NOMO-1 (cell line): ENCODE results near the gene HSD17B4.
"Not testable (repeated sequence)": the region's sequence is repeated elsewhere in the genome, so short reads cannot be mapped to it uniquely, and the experiment has no call there.

Source experiments
- DNase-seq, 2 experiments: peaks; one replicate each; lab custom pipeline; 2025; ENCODE audit not compliant: unreplicated experiment in 2 of 2; lab: John Stamatoyannopoulos, UW

HSD17B4 gene

GRCh38 chr5:119473241-119473640 lies 20.9 kb downstream of the HSD17B4 start:
- DNase-seq, result no peak

GRCh38 chr5:119476341-119476740 lies 24.0 kb downstream of the HSD17B4 start:
- no peak for DNase-seq

GRCh38 chr5:119478781-119479180 lies 26.5 kb downstream of the HSD17B4 start:
- no peak for DNase-seq

- DNase-seq, result not testable (repeated sequence)
These were observed 28.3 kb downstream of the HSD17B4 start for GRCh38 chr5:119480629-119481028.

- no peak for DNase-seq
These were observed 30.9 kb downstream of the HSD17B4 start for GRCh38 chr5:119483155-119483554.

- DNase-seq, result no peak
These were observed 32.6 kb downstream of the HSD17B4 start for GRCh38 chr5:119484884-119485283.

- no peak for DNase-seq
These were observed 49.4 kb downstream of the HSD17B4 start for GRCh38 chr5:119501671-119502179.

- DNase-seq, result not testable (repeated sequence)
These were observed 51.6 kb downstream of the HSD17B4 start for GRCh38 chr5:119503939-119504338.

GRCh38 chr5:119512277-119512676 lies 60.0 kb downstream of the HSD17B4 start:
- DNase-seq, result no peak

- DNase-seq, result no peak
These were observed 62.9 kb downstream of the HSD17B4 start for GRCh38 chr5:119515192-119515591.

GRCh38 chr5:119517115-119517514 lies 64.8 kb downstream of the HSD17B4 start:
- not testable (repeated sequence) for DNase-seq

- no peak for DNase-seq
These were observed 68.9 kb downstream of the HSD17B4 start for GRCh38 chr5:119521232-119521631.

- no peak for DNase-seq
These were observed 70.5 kb downstream of the HSD17B4 start for GRCh38 chr5:119522841-119523240.

- no peak for DNase-seq
These were observed 72.2 kb downstream of the HSD17B4 start for GRCh38 chr5:119524485-119524884.

- DNase-seq, result no peak
These were observed 75.1 kb downstream of the HSD17B4 start for GRCh38 chr5:119527351-119527750.

- peak in 1 of 2 experiments; percentile 22 for DNase-seq
These were observed 77.5 kb downstream of the HSD17B4 start for GRCh38 chr5:119529811-119530210.

GRCh38 chr5:119532637-119533036 lies 80.3 kb downstream of the HSD17B4 start:
- DNase-seq, result no peak

GRCh38 chr5:119537704-119538103 lies 85.4 kb downstream of the HSD17B4 start:
- DNase-seq, result no peak

- DNase-seq, result no peak
These were observed 89.4 kb downstream of the HSD17B4 start for GRCh38 chr5:119541716-119542115.

- no peak for DNase-seq
These were observed 99.5 kb downstream of the HSD17B4 start for GRCh38 chr5:119551819-119552218.

GRCh38 chr5:119554597-119554996 lies 102.3 kb downstream of the HSD17B4 start:
- no peak for DNase-seq

- DNase-seq, result no peak
These were observed 118.6 kb downstream of the HSD17B4 start for GRCh38 chr5:119570910-119571309.

GRCh38 chr5:119578937-119579336 lies 126.6 kb downstream of the HSD17B4 start:
- DNase-seq, result peak; percentile 1 to 53
